Activated T-cell treated with anti-CD3 and anti-CD28 coated beads, Interleukin-2, amount 50 U/mL, for 24 hours (primary cell): ENCODE measurements around the gene TBC1D7.

ENCODE experiments used
- DNase-seq: peaks from one replicate; pipeline ENCODE4 v3.0.0-alpha.2; 2020
- H3K27ac Mint-ChIP-seq: 2 replicates; pipeline ENCODE4 v1.8.0; 2020; ENCODE audit warnings: mild to moderate bottlenecking, mixed read lengths
- H3K27me3 Mint-ChIP-seq: 2 replicates; pipeline ENCODE4 v1.8.0; 2020; ENCODE audit warnings: mixed read lengths
- H3K36me3 Mint-ChIP-seq: 2 replicates; pipeline ENCODE4 v1.8.0; 2020; ENCODE audit warnings: low read depth, mixed read lengths
- H3K4me1 Mint-ChIP-seq: 2 replicates; pipeline ENCODE4 v1.8.0; 2020; ENCODE audit warnings: low read depth, mixed read lengths
- H3K4me3 Mint-ChIP-seq: 2 replicates; pipeline ENCODE4 v1.8.0; 2020; ENCODE audit warnings: mild to moderate bottlenecking, moderate library complexity, mixed read lengths
- H3K9me3 Mint-ChIP-seq: 2 replicates; pipeline ENCODE4 v1.8.0; 2020; ENCODE audit warnings: mixed read lengths

Gene TBC1D7

GRCh38 chr6:13365320-13365719 lies 37.0 kb upstream of the TBC1D7 start:
- no peaks in the 10 kb centered on the region for H3K27me3 Mint-ChIP-seq
- H3K4me1 Mint-ChIP-seq = no peaks in the 10 kb centered on the region

GRCh38 chr6:13364842-13365241 lies 36.5 kb upstream of the TBC1D7 start:
- Mint-ChIP-seq H3K9me3 (no peaks in the 10 kb centered on the region), H3K4me1 (no peaks in the 10 kb centered on the region), H3K27me3 (no peaks in the 10 kb centered on the region), H3K36me3 (peaks cover 29% of the 10 kb centered on the region), H3K4me3 (no peak overlapping the region), H3K27ac (no peak overlapping the region)
- no peak for DNase-seq

More at GRCh38 chr6:13365320-13365719, 37.0 kb upstream of the TBC1D7 start:
- H3K9me3 Mint-ChIP-seq = no peaks in the 10 kb centered on the region
- H3K36me3 Mint-ChIP-seq = peaks cover 26% of the 10 kb centered on the region
- no peak for DNase-seq
- no peak overlapping the region for H3K27ac Mint-ChIP-seq
- no peak overlapping the region for H3K4me3 Mint-ChIP-seq

- Mint-ChIP-seq H3K9me3 (no peaks in the 10 kb centered on the region), H3K4me1 (peaks cover 5% of the 10 kb centered on the region), H3K27ac (no peak overlapping the region), H3K27me3 (no peaks in the 10 kb centered on the region), H3K4me3 (no peak overlapping the region), H3K36me3 (peaks cover 29% of the 10 kb centered on the region)
- DNase-seq = no peak
Observed at GRCh38 chr6:13362412-13362811, 34.1 kb upstream of the TBC1D7 start.

GRCh38 chr6:13360671-13361540 lies 32.6 kb upstream of the TBC1D7 start:
- DNase-seq = no peak
- H3K4me1 Mint-ChIP-seq = peaks cover 20% of the 10 kb centered on the region
- peaks cover 29% of the 10 kb centered on the region for H3K36me3 Mint-ChIP-seq
- H3K27ac Mint-ChIP-seq = no peak overlapping the region
- no peaks in the 10 kb centered on the region for H3K9me3 Mint-ChIP-seq
- no peaks in the 10 kb centered on the region for H3K27me3 Mint-ChIP-seq
- no peak overlapping the region for H3K4me3 Mint-ChIP-seq

- peaks cover 36% of the 10 kb centered on the region for H3K4me1 Mint-ChIP-seq
- no peak for DNase-seq
- no peaks in the 10 kb centered on the region for H3K9me3 Mint-ChIP-seq
- peaks cover 16% of the 10 kb centered on the region for H3K36me3 Mint-ChIP-seq
- H3K27ac Mint-ChIP-seq = no peak overlapping the region
- no peak overlapping the region for H3K4me3 Mint-ChIP-seq
- no peaks in the 10 kb centered on the region for H3K27me3 Mint-ChIP-seq
Observed at GRCh38 chr6:13359287-13359686, 30.9 kb upstream of the TBC1D7 start.

- Mint-ChIP-seq H3K36me3 (peaks cover 10% of the 10 kb centered on the region), H3K27ac (no peak overlapping the region), H3K4me3 (no peak overlapping the region), H3K9me3 (no peaks in the 10 kb centered on the region), H3K27me3 (no peaks in the 10 kb centered on the region), H3K4me1 (peaks cover 43% of the 10 kb centered on the region)
- no peak for DNase-seq
Observed at GRCh38 chr6:13358511-13358910, 30.2 kb upstream of the TBC1D7 start.

- peak overlapping the region; percentile 97 for H3K27ac Mint-ChIP-seq
- H3K36me3 Mint-ChIP-seq = peaks cover 3% of the 10 kb centered on the region
- H3K4me1 Mint-ChIP-seq = peaks cover 48% of the 10 kb centered on the region
- H3K9me3 Mint-ChIP-seq = no peaks in the 10 kb centered on the region
- DNase-seq = no peak
- no peaks in the 10 kb centered on the region for H3K27me3 Mint-ChIP-seq
- H3K4me3 Mint-ChIP-seq = no peak overlapping the region
Observed at GRCh38 chr6:13357551-13358075, 29.3 kb upstream of the TBC1D7 start.

GRCh38 chr6:13355999-13356785 lies 27.9 kb upstream of the TBC1D7 start:
- no peak for DNase-seq
- Mint-ChIP-seq H3K27ac (peak overlapping the region; percentile 97), H3K27me3 (no peaks in the 10 kb centered on the region), H3K9me3 (no peaks in the 10 kb centered on the region), H3K4me3 (peak overlapping the region; percentile 57), H3K4me1 (peaks cover 48% of the 10 kb centered on the region), H3K36me3 (peaks cover 3% of the 10 kb centered on the region)

GRCh38 chr6:13355043-13355945 lies 27.0 kb upstream of the TBC1D7 start:
- Mint-ChIP-seq H3K4me1 (peaks cover 48% of the 10 kb centered on the region), H3K9me3 (no peaks in the 10 kb centered on the region), H3K27me3 (no peaks in the 10 kb centered on the region), H3K4me3 (peak overlapping the region; percentile 57), H3K27ac (peak overlapping the region; percentile 97), H3K36me3 (peaks cover 3% of the 10 kb centered on the region)
- DNase-seq = peak; percentile 56

- Mint-ChIP-seq H3K4me1 (peaks cover 48% of the 10 kb centered on the region), H3K4me3 (peak overlapping the region; percentile 57), H3K27me3 (no peaks in the 10 kb centered on the region)
Observed at GRCh38 chr6:13354331-13355042, 26.1 kb upstream of the TBC1D7 start.

GRCh38 chr6:13352165-13352564 lies 23.8 kb upstream of the TBC1D7 start:
- Mint-ChIP-seq H3K9me3 (no peaks in the 10 kb centered on the region), H3K27me3 (no peaks in the 10 kb centered on the region), H3K27ac (no peak overlapping the region), H3K36me3 (no peaks in the 10 kb centered on the region), H3K4me3 (no peak overlapping the region), H3K4me1 (peaks cover 40% of the 10 kb centered on the region)
- DNase-seq = no peak

More at GRCh38 chr6:13354331-13355042, 26.1 kb upstream of the TBC1D7 start:
- DNase-seq = no peak
- Mint-ChIP-seq H3K27ac (peak overlapping the region; percentile 97), H3K36me3 (no peaks in the 10 kb centered on the region), H3K9me3 (no peaks in the 10 kb centered on the region)

- Mint-ChIP-seq H3K4me3 (no peak overlapping the region), H3K36me3 (no peaks in the 10 kb centered on the region), H3K4me1 (peaks cover 31% of the 10 kb centered on the region), H3K27me3 (no peaks in the 10 kb centered on the region), H3K9me3 (no peaks in the 10 kb centered on the region), H3K27ac (no peak overlapping the region)
- DNase-seq = no peak
Observed at GRCh38 chr6:13351271-13351670, 22.9 kb upstream of the TBC1D7 start.

- H3K27ac Mint-ChIP-seq = no peak overlapping the region
- no peaks in the 10 kb centered on the region for H3K27me3 Mint-ChIP-seq
- H3K9me3 Mint-ChIP-seq = no peaks in the 10 kb centered on the region
- H3K36me3 Mint-ChIP-seq = no peaks in the 10 kb centered on the region
- H3K4me3 Mint-ChIP-seq = no peak overlapping the region
- DNase-seq = no peak
- H3K4me1 Mint-ChIP-seq = peaks cover 18% of the 10 kb centered on the region
Observed at GRCh38 chr6:13349811-13350506, 21.6 kb upstream of the TBC1D7 start.
